ENCODE results near the gene TMCC1.
A peak's percentile ranks its signal among the peaks of the same experiment; 100 is the strongest.
"Not testable (repeated sequence)": the region's sequence is repeated elsewhere in the genome, so short reads cannot be mapped to it uniquely, and the experiment has no call there.

TMCC1 gene

DNA sequence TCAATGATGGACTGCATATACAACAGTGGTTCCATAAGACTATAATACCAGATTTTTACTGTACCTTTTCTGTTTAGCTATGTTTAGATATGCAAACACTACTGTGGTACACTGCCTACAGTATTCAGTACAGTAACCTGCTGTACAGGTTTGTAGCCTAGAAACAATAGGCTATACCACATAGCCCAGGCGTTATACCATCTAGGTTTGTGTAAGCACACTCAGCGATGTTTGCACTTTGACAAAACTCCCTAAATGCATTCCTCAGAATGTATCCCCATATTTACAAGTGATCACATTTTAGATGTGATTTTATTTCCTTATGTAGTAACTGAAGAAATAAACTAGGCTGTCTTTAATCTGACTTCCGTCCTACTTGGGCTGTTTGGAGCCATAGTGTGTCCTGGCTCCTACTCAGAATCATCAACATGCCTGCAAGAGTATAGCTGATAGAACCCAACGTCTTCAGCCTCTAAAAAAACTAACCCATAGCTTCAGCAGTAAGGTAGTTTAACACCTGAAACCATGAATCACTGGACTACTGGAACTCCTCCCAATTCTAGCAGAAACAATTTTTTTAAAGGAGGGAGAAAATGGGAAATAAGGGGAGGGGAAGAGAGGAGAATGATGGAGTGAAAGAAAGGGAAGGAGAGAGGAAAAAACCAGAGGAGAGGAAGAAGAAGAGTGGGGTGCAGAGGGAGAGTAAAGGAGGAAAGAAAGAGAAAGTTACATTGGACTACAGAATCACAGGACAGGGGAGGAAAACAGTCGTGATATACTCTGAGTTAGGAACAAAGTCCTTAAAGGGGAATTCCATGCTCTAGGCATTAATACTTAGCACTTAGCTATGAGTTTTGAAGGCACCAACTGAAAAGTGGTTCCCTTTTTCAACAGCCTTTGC is 219.4 kb downstream of the TMCC1 start:
- no peak for DNase-seq

DNA sequence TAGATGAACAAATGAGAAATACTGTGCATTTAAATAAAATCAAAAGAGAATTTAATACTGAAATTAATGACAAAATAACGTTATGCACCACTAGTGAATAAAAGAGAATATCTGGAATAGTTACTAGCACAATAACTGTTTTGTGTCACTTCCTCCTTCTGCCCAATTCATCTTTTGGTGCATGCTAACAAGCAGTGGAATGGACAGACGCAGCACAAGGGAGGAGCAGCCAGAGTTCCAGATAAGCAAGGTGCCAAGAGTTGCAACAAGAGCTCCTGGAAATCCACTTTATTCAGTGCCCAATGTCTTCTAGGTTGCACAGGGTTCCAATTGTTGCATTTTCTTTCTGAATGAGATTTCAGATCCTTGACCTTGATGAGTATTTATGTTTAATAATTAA is 220.5 kb downstream of the TMCC1 start:
- no peak for DNase-seq

DNA sequence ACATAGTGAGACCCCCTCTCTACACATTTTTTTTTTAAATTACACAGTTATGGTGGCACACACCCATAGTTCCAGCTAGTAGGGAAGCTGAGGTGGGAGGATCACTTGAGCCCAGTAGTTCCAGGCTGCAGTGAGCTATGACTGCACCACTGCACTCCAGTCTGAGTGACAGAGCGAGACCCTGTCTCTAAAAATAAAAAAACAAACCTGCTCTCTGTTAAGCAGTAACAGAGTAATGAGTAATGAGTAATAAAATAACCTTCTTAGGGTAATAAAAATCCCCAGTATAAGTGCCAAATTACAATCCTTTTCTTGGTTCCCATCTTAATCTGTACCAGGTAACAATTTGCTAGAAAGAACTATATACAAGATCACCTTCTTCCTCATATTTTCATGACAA is 221.1 kb downstream of the TMCC1 start:
- DNase-seq = no peak

DNA sequence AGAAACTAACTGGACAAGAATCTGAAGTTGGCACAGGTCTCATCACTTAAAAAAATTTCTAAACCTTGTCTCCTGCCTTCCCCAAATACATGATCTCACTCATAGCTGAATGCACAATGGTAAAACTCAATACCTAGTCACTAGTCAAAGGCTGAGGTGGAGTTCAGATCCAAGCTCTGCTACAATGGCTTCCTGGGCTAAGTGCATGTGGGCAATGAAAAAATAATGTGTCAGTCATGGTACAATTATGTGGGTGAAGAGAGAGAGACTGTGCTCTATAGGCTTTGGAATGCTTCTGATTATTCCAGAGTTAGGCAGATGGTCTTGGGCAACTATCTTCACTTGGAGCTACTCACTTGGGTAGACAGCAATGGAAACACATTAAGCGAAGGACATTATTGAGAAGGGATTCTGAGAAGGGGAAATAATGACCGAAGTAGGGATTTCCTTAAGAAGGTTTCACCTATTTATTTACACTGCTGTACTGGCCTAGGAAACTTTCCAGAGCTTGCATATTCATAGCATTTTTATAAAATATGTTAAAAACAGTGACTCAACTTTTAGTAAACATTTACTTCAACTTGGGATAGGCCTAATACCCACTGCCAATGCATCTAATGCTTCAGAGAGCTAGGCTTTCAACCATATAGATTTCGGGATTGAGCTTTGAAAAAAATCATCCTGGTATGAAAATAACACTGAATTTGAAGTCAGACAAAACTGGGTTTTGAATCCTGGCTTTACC is 228.3 kb downstream of the TMCC1 start:
- DNase-seq = no peak

DNA sequence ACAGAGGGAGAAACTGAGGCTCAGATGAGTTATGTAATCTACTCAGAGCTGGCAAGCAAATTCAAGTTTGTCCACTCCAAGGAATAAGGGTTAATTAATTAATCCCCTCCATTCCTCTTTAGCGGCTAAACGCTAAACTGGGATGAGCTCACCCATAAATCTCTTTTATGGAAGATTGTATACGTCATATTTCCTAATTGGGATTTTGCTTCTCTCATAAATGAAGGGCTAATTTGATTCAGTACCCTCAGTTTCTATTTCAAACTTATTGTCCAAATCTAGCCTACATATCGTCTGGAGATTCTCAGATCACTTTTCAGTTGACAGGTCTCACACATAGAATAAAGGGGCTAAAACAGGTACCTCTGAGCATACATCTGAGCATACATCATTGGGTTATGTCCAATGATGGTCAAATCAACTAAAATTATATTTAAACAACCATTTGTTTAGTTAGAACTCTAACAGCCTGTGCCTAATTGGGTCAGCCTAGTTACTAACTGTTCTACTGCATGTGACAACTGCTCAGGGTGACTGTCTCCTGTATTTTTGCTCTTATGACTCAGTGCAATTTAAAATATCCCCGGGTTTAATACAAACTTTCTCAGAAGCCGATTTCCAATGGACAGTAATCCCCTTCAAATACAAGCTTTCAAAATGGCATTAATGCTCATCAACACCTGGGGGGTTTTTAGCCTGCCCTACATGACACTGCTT is 229.4 kb downstream of the TMCC1 start:
- DNase-seq = no peak

DNA sequence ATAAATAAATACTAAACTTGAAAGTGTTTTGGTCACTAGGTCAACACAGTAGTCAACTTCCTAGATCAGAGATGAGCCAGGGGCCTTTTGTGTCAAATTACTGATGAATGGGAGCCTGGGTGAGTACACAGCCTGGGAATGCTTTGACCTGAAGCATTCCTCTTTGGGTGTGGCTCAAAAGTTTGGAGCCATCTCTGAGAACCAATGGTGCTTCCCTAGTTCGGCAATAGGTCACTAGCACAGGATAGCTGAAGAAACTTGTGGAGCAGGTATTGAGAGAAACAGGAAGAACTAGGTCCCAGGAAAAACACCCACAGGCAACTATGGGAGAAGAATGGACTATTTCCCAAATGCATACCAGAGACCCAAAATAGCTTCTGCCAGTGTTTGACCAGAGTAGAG is 230.5 kb downstream of the TMCC1 start:
- DNase-seq = no peak

DNA sequence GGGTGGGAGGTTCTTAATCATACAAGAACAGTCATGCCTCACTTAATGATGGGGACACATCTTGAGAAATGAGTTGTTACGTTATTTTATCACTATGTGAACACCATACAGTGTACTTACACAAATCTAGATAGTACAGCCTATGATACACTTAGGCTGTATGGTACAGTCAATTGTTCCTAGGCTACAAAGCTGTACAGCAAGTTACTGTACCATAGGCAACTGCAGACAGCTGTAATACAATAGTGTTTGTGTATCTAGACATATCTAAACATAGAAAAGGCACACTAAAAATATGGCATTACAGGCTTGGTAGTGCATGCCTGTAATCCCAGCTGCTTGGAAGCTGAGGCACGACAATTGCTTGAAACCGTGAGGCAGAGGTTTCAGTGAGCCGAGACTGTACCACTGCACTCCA is 231.3 kb downstream of the TMCC1 start:
- peak; percentile 9 for DNase-seq

DNA sequence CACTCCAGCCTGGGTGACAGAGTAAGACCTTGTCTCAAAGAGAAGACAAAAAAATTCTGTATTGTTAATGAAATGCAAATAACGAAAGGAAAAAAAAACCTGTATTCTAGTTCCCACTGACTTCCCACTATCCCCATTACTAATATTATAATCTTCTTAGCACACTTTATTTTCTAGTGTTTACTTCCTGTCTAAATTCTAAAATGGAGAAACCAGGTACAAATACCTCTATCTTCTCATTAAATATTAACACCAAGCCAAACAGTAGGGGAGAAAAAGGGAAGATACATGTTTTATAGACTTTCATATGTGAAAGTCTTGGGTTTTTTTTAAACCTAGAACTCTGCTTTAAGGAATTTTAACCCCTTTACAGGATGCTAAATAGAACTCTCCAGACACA is 231.7 kb downstream of the TMCC1 start:
- DNase-seq = no peak

DNA sequence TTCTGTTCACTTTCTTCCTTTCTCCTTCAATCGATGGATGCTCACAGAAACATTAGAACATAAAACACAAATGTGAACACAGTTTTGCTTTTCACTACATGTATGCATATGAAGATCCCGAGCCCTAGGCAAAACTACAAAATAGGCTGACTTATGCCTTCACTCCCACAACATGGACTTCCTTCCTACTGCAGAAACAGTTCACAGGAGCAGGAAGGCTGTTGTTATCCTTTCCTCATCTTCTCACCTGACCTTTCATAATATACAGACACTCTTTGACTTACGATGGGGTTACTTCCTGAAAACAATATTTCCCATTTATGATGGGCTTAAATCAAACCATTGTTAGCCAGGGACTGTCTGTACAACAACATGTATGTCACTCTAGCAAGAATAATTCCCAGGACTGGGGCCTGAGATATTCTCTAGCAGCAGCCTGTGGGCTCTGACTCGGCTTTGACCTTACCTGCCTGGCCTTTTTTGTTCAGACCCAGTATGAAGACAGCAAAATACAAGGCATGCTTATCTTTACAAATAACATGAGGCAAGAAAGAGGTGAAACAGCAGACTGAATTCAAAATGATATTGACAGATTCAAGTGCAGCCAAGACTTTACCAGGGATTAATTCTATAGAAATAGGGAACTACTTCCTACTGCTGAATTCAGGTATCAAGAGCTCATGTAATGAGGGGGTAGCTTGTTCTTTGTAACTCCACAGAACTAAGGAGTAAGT is 235.2 kb downstream of the TMCC1 start:
- no peak for DNase-seq

DNA sequence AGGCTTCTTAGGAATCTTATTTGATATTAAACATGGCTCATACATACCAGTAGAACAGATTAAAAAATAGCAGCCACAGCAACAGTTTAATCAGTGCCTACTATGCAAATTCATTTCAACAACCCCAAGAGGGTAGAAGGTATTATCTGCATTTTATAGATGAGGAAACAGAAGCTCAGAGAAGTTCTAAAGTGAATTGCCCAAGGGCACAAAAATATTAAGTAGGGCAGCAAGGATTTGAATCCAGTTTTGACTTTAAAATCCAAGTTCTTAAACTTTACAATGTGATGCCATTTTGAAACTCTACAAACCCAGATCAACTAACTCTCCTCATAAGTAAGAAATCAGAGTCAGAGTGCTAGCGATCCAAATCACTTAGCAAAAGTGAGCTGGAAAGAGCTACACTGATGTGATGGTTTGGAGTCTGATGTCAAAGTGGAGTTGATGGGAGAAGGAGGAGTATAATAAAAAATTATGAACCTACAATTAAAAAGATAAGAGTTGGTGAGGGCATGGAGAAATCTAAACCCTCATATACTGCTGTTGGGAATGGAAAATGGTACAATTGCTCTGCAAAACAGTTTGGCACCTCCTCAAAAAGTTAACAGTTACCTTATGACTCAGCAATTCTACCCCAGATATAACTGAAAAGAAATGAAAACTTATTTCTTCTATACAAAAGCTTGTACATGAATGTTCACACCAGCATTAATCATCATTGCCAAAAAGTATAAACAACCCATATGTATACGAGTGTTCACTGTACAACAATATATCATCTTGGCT is 236.1 kb downstream of the TMCC1 start:
- no peak for DNase-seq

DNA sequence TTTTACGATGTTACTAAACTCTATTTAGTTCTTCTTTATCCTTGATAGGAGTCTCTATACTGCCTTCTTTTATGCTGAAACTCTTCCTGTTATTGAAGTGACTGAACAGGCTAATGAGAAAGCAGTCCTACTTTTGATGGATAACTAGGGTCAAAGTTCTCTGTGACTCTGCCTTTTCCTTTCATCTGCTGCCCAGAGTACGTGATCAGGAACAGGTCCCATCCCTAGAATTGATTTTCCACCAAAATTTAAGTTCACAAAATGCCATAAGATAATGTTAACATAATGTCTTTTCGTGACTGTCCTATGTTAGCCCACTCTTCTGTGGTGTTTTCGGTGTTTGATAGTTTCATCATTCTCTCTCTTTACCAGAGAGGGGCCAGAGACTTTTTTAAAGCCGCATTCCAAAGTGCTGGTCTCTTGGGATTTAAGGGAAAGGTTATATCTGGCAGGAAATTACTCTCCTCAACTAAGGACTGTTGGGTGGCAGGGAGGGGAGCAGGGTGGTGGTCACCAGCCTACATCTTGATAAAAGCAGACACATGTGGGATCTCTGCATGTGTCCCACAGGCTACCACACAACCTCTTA is 236.8 kb downstream of the TMCC1 start:
- DNase-seq = no peak

DNA sequence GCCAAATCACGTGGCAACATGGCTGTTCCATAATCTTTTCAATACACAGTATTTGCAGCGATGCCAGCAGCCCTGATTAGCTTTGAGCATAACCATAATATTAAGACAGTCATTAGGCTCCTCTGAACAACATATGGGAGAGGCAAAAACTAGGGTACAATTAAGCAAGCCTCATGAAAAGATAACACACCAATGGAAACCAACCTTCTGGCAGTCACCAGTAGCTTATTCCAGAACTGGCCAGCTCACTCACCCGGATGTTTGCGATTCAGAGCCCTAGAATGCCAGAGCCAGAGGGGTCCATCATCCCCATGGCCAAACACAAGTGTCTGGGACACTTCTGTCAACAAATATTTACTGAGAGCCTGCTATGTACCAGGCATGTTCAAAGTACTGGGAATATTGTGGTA is 238.2 kb downstream of the TMCC1 start:
- DNase-seq = no peak

DNA sequence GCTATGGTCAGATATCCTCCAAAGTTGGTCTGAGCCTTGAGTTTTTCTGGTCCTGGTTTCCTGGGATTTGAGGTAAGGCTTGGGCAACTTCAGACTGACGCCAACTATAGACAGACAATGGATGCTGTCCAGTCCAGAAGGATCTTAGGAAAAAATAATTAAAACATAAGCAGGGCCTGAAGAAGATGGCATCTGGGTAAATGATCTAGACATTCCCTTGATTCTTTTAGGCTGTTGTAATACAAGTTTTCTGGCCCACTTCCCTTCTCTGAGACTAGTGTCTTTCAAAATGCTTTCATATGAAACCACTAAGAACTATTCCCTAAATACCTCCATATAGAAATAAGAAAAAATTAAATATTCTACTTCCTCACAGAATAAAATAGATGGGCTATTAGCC is 239.4 kb downstream of the TMCC1 start:
- DNase-seq = no peak

DNA sequence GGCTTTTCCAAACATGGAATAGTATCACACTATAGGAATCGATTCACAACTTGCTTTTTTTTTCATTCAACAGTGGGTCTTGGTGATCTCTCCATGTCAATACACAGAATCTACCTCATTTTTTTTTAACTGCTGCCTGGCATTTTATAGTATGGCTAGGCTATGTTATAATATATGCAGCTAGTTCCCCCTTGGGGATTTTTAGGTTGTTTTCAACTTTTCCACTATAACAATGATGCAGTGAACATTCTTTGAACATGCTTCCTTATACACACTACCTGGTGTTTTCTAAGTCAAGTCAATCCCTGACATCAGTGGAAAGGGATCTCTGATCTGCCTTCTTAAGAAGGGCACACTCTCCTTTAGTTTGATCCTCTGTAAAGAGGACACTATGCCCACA is 240.5 kb downstream of the TMCC1 start:
- DNase-seq = no peak

DNA sequence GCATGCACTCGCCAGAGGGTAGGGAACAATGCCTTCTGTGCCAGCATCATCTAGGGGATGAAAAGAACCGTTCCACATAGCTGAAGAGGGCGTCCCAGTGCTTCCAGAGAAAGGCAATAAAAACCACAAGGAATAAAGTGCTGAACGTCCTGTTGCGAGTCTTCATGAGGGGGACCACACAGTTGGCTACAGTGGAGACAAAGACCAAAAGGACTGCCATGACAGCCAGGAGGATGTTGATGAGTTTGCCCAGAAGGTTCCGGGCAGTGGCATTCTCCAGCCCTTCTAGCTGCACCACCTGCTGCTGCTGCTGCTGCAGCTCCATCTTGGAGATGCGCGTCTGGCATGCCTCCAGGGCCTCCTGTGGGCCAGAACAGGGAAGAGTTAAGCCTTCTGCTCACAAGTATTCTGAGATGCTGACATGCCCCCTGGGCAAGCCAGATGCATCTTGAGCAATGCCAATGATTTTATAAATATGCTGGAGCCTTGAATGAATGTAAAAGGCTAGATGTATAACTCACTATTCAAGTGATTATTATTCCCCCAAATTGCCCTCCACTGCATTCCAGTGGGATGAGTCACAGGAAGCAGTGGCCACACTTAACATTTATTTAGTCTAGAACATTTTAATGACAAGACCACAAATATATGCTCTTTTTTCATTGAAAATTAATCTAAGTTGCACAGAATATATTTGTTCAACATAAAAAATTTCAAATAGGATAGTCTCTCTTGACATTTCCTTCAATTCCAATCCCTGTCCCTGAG is 241.9 kb downstream of the TMCC1 start:
- no peak for DNase-seq

DNA sequence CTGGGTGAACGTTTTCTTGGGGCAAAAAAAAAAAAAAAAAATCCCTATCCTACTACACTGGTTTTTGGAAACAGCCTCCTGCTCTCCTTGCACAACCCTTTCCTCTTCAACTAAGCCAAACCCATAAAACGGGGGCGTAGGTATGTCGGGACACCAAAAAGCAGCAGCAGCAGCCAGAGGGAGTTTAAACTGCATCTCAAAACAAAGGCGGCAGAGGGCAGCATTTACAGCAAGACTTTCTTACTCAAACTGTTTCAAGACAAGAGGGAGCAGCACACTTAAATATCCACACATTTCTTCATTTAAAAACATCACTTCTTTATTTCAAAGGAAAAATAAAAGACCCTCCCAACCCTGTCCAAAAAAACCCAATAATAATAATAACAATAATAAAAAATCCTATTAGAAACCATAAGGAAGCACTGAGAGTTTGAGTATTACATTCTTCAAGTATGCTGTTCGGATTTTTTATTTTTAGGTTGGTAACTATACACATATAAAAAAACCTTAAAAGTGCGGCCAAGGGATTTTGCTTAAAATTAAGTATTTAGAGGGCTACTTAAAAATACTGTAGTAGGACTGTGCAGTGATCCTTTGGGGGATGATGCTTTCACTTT is 243.1 kb downstream of the TMCC1 start:
- DNase-seq = peak; percentile 74

DNA sequence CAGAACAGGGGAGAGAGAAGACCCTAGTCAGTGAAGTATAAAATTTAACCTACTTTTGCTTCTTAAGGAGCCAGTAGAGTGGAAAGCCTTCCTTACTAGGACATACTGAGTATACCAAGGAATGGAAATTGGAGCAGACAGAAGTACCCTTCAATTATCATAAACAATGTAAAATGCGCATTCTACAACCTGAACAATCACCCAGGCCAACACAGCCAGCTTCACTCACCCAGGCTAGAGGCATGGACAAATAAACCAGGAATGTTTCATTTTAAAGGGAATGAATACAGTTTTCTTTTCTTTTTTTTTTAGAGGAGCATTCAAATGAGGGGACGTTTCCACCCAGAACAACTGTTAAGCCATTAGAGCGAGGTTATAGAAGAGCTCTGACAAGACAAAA is 245.1 kb downstream of the TMCC1 start:
- no peak for DNase-seq

DNA sequence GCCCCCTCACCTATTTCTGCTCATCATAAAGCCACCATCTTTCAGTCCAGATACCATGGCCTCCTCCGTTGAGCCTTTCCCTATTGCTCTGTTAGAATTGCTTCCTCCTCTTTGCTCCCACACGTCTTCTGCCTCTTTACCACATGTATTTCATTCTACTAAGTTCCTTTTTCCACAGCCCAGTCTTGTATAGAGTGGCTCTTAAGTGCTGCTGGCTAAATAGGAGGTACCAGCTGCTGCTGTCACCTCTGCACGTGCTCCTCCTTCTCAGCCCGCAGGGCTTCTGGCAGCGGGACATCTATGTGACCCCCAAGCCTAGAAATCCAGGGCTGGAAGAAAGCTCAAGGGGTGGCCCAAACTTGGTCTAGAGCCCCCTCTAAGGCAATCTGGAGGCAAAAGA is 248.2 kb downstream of the TMCC1 start:
- DNase-seq = no peak

DNA sequence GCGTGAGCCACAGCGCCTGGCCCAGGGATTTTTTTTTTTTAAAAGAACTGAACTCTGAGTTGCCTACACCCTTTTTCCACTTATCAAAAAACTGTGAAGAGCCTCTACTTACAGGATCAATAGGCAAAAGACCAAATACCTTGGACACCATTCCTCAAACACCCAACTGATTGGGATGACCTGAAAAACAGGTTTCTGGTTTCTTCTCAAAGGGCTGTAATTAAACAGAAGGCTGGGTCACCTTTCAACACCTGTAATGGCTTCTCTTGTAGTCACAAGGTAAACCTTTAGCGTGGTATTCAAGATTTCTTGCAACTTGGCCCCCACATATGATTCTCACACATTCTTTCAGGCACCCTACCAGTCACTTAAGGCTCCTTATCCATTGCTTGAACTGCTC is 248.7 kb downstream of the TMCC1 start:
- no peak for DNase-seq

DNA sequence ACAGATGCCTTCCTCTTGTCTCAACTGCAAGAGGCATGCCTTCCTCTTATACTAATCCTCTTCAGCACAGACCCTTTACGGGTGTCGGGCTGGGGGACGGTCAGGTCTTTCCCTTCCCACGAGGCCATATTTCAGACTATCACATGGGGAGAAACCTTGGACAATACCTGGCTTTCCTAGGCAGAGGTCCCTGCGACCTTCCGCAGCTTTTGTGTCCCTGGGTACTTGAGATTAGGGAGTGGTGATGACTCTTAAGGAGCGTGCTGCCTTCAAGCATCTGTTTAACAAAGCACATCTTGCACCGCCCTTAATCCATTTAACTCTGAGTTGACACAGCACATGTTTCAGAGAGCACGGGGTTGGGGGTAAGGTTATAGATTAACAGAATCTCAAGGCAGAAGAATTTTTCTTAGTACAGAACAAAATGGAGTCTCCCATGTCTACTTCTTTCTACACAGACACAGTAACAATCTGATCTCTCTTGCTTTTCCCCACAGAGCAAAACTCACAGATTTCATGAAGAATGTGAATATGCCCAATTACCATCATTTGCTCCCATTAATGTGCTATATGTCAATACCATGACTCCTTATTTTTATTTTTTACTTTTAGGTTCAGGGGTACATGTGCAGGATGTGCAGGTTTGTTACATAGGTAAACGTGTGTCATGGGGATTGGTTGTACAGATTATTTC is 251.8 kb downstream of the TMCC1 start:
- DNase-seq = not testable (repeated sequence)
